K562 (cell line): ENCODE data around the gene CTSF. TPM values are rescaled to one million over a fixed set of nuclear protein-coding genes. Genes with fewer than 3 reads are reported as not detected.

Experiments
- AFF1 ChIP-seq, 2 experiments: fragments of 450-650 bp; IDR thresholded peaks; 2 replicates each; pipeline ENCODE4 v1.6.1; 2018; ENCODE audit warnings: mild to moderate bottlenecking in 2 of 2, low read depth in 1 of 2; ENCODE audit not compliant: partially characterized antibody in 2 of 2
- E2F1 ChIP-seq: sonication (generic); formaldehyde crosslinking; IDR thresholded peaks from 2 replicates; pipeline ENCODE4 v1.8.1; 2023; ENCODE audit warnings: mild to moderate bottlenecking, missing genetic modification reagents, moderate library complexity
- E4F1 ChIP-seq: fragments of 250-450 bp; sonication (Bioruptor Pico); IDR thresholded peaks from 2 replicates; pipeline ENCODE4 v1.5.0; 2021; ENCODE audit warnings: mild to moderate bottlenecking, borderline replicate concordance
- SNRNP70 ChIP-seq: fragments of 200-400 bp; formaldehyde crosslinking; optimal IDR thresholded peaks from 2 replicates; pipeline ENCODE3; 2017; ENCODE audit warnings: low read depth, low read length
- TAF7 ChIP-seq: fragments of 450-650 bp; IDR thresholded peaks from 2 replicates; pipeline ENCODE4 v1.6.1; 2016; ENCODE audit warnings: missing genetic modification characterization, missing compliant biosample characterization
- THAP12 ChIP-seq: fragments of 250-450 bp; sonication (Bioruptor Pico); IDR thresholded peaks from 2 replicates; pipeline ENCODE4 v1.9.0; 2021; ENCODE audit warnings: mild to moderate bottlenecking, inconsistent platforms
- THRA ChIP-seq: fragments of 450-650 bp; IDR thresholded peaks from 2 replicates; pipeline ENCODE4 v1.6.1; 2017; ENCODE audit warnings: mild to moderate bottlenecking, moderate library complexity
- ZBTB17 ChIP-seq: fragments of 450-650 bp; formaldehyde crosslinking; IDR thresholded peaks from 2 replicates; pipeline ENCODE4 v1.4.0; 2020; ENCODE audit warnings: mild to moderate bottlenecking
- ZFP1 ChIP-seq: fragments of 450-650 bp; formaldehyde crosslinking; IDR thresholded peaks from 2 replicates; pipeline ENCODE4 v1.4.0; 2020; ENCODE audit warnings: mild to moderate bottlenecking, mixed read lengths
- ZNF239 ChIP-seq: fragments of 250-450 bp; sonication (Bioruptor Pico); IDR thresholded peaks from 2 replicates; pipeline ENCODE4 v1.4.0; 2020; ENCODE audit warnings: mild to moderate bottlenecking
- ZNF395 ChIP-seq: fragments of 200-800 bp; sonication (Bioruptor generic); IDR thresholded peaks from 2 replicates; pipeline ENCODE4 v1.6.1; 2017; ENCODE audit warnings: missing genetic modification characterization, missing compliant biosample characterization
- ZNF561 ChIP-seq: fragments of 450-650 bp; formaldehyde crosslinking; conservative IDR thresholded peaks from 2 replicates; pipeline ENCODE4 v1.4.0; 2020; ENCODE audit warnings: mild to moderate bottlenecking, moderate library complexity
- ZNF77 ChIP-seq: fragments of 250-450 bp; sonication (Bioruptor Pico); IDR thresholded peaks from 2 replicates; pipeline ENCODE4 v1.5.0; 2020
- ZSCAN29 ChIP-seq: fragments of 450-650 bp; IDR thresholded peaks from 2 replicates; pipeline ENCODE4 v1.6.1; 2017
- polyA plus RNA-seq, 8 experiments: library from polyadenylated mRNA; depleted of rRNA in 4 of 8; stranded (reverse) in 5 of 8; unstranded in 3 of 8; fragments of >200 nt; fragmentation: Nextera tagmentation in 2 of 8; fragmentation: Illumina TruSeq in 1 of 8; extraction: Ambion mirVana in 2 of 8; extraction: Trizol in 1 of 8; gene quantifications; 2 replicates each; pipeline versions ENCODE4 v1.2.1 to v1.2.3, GENCODE V29; 2011 to 2014; ENCODE audit warnings: inconsistent platforms in 1 of 8, missing spikeins in 1 of 8
- total RNA-seq, 7 experiments: library from RNA; depleted of rRNA in 6 of 7; stranded (reverse); fragments of >200 nt in 6 of 7; fragmentation: Illumina TruSeq in 2 of 7; extraction: Trizol in 2 of 7; gene quantifications; 2 replicates each; pipeline versions ENCODE4 v1.2.1 to v1.2.3, GENCODE V29; 2011 to 2021; ENCODE audit warnings: low replicate concordance in 1 of 7

Gene CTSF
- total and polyA plus RNA-seq, 9 of the 15 experiments (the other 6 are each of a cell fraction or from before 2014, with no cell fraction given) = 0.41 to 10.5 (median 3.8) TPM

GRCh38 chr11:66568124-66568916 lies at the start of gene CTSF (continued):
- TF ChIP-seq E4F1 (CRISPR knock-in tag) (no peak), ZBTB17 (CRISPR knock-in tag) (no peak), ZNF77 (CRISPR knock-in tag) (no peak), ZSCAN29 (no peak), ZNF239 (no peak), SNRNP70 (no peak), E2F1 (CRISPR knock-in tag) (no peak; the same call in 1 of the 2 replicates), ZNF561 (CRISPR knock-in tag) (no peak), TAF7 (tag) (no peak), THAP12 (CRISPR knock-in tag) (no peak), ZFP1 (CRISPR knock-in tag) (no peak), AFF1 (IDR thresholded peaks at IDR 0.05; ENCODE audit: low read depth in 1 of 2, partially characterized antibody in 2 of 2) (no peak), THRA (no peak), ZNF395 (CRISPR knock-in tag) (peak; percentile 75)
